Activated naive CD4-positive, alpha-beta T cell (primary cell): Measurements from ENCODE around the gene CFAP20DC.
"Not testable (repeated sequence)": the region's sequence is repeated elsewhere in the genome, so short reads cannot be mapped to it uniquely, and the experiment has no call there.

Source experiments
- DNase-seq, 4 experiments: peaks; one replicate each; lab custom pipeline; 2025; lab: John Stamatoyannopoulos, UW

Gene CFAP20DC

GRCh38 chr3:59017617-59017984 is 32.2 kb downstream of the CFAP20DC start:
- no peak for DNase-seq

GRCh38 chr3:59016930-59017616 is 32.8 kb downstream of the CFAP20DC start:
- DNase-seq = no peak

- DNase-seq = no peak
Observed at GRCh38 chr3:59013611-59014010, 36.2 kb downstream of the CFAP20DC start.

DNA sequence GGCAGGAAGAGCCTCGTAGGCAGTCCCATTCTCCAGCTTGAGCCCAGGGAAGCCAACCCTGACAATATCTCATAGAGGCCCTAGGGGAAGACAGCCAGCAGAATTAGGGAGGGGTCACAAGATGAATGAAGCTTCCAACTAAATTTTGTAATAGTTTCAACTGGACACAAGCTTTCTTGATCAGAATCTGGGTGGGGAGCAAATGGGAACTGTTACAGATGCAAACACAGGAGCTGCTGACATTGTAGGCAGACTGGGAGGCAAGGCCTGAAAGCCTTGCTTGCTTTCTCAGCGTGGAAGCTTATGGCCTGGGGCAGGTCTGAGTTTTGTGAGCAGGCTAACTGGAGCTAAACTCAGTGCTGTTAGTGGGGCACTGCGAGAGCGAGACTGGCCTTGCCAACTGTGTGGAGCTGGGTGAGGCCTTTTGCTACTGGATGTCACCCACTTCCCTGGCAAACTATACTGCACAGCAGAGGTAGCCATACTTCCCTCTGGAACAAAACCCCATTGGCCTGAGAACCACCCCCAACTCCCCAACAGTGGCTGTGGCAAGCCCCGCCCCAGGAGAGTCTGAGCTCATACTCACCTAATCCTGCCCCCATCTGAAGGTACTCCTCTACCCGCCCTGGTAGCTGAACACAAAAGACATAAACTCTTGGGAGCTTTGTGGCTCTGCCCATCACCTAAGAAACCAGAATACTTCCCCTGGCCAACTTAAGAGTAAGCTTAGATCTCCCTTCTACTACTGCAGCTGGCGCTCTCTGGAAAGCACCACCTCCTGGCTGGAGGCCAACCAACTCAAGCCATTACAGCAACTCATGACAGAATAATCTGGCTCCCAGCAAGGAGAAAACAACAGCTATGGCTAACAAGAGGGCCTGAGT is 42.9 kb downstream of the CFAP20DC start:
- DNase-seq = no peak

DNA sequence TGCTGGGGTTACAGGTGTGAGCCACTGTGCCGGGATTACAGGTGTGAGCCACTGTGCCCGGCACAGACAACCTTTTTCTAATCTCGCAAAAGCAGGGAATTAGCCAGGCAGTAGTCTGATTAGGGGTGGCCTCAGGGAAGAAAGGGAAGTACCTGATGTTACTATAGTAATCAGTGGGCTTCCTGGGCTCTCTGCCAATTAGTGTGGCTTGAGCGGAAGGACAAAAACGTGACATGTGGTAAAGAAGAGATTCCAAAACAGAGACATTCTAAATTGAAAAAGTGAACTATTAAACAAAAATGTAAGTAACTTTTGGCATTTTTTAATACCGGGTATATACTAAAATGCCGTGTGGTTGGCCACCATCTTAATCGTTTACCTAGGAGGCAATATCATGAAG is 48.1 kb downstream of the CFAP20DC start:
- DNase-seq = no peak

GRCh38 chr3:58999774-59000160 is 50.1 kb downstream of the CFAP20DC start:
- DNase-seq = no peak

- no peak for DNase-seq
Observed at GRCh38 chr3:58999134-58999773, 50.6 kb downstream of the CFAP20DC start.

- no peak for DNase-seq
Observed at GRCh38 chr3:58998476-58999117, 51.2 kb downstream of the CFAP20DC start.

GRCh38 chr3:58996730-58997129 is 53.1 kb downstream of the CFAP20DC start:
- no peak for DNase-seq

GRCh38 chr3:58994746-58995330 is 55.0 kb downstream of the CFAP20DC start:
- DNase-seq = no peak

DNA sequence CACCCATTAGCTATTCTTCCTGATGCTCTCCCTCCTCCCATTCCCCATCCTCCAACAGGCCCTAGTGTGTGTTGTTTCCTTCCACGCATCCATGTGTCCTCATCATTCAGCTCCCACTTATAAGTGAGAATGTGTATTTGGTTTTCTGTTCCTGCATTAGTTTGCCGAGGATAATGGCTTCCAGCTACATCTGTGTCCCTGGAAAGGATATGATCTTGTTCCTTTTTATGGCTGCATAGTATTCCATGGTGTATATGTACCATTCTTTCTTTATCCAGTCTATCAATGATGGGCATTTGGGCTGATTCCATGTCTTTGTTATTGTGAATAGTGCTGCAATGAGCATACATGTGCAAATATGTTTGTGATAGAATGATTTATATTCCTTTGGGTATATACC is 56.3 kb downstream of the CFAP20DC start:
- DNase-seq = no peak

GRCh38 chr3:58991623-58992022 is 58.2 kb downstream of the CFAP20DC start:
- DNase-seq = no peak

- DNase-seq = no peak
Observed at GRCh38 chr3:58991026-58991425, 58.8 kb downstream of the CFAP20DC start.

DNA sequence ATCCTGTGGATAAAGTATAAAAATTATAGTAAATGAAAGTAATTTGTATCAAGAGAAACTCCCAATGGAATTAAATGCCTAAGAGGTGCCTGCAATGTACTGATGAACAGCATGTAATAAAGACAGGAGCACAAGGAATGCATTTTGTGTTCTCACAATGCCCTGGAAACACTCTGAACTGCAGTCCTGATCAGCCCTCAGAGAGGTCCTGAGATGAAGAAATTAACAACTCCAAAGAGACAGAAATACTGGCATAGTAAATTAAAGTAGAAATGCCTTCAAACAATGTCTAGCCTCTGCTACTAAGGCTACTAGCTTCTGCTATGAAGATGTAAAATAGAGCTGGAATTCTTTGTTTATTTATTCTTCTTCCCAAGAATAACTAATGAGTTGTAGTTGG is 59.9 kb downstream of the CFAP20DC start:
- DNase-seq = no peak

DNA sequence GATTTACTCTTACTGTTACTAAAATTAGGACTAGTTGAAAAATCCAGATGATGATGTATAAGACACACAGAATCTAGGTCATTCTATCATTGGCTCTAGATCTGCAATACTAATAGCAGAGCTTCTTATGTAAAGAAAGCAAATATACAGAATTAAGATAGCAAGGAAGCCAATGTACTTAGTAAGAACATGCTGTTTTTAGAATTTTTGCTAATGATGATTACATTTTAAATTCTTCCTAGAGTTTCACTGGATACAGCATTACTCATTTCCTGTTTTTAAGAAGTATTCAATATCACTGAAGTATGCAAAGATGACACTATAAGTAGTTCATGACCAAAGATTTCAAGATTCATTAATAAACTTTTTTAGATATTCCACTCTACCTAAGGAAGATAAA is 60.7 kb downstream of the CFAP20DC start:
- DNase-seq = no peak

DNA sequence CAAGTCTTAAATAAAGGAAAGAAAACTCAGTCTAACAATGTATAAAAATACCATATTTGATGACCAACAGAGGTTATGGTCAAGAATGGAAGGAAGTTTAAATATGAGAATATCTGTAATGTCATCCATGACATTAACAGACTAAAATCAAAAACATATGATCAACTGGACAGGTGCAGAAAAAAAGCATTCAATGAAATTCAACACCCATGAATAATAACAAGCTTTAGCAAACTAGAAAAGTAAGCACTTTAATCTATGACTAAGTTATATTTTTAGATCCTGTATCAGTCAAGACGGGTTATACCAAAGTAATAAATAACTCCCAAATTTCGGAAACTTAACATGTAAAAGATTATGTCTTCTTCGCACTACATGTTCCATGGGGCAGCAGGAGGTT is 61.8 kb downstream of the CFAP20DC start:
- DNase-seq = no peak

GRCh38 chr3:58986654-58987053 is 63.2 kb downstream of the CFAP20DC start:
- no peak for DNase-seq

DNA sequence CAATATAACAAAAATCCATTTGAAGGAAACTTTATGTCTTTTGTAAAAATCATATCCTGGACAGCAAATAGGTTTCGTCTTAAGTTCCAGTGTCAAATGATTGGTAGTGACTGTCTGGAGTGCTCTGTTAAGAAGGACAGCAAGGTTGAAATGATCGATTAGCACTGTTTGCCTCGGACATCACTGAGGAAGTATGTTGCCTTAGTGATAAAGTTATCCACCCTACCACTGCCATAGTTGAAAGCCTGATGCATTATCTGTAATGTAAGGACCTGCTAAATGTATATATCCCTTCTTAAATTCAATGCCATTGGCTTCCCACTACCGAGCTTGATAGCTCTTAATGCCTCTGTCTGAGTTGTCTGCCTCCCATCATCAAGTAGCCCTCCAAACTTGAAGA is 70.0 kb downstream of the CFAP20DC start:
- no peak for DNase-seq

- DNase-seq = no peak
Observed at GRCh38 chr3:58973796-58974195, 76.0 kb downstream of the CFAP20DC start.

DNA sequence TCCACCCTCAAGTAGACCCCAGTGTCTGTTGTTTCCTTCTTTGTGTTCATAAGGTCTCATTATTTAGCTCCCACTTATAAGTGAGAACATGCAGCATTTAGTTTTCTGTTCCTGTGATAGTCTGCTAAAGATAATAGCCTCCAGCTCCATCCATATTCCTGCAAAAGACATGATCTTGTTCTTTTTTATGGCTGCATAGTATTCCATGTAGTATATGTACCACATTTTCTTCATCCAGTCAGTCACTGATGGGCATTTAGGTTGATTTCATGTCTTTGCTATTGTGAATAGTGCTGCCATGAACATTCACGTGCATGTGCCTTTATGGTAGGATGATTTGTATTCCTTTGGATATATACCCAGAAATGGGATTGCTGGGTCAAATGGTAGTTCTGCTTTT is 82.0 kb downstream of the CFAP20DC start:
- DNase-seq = not testable (repeated sequence)

DNA sequence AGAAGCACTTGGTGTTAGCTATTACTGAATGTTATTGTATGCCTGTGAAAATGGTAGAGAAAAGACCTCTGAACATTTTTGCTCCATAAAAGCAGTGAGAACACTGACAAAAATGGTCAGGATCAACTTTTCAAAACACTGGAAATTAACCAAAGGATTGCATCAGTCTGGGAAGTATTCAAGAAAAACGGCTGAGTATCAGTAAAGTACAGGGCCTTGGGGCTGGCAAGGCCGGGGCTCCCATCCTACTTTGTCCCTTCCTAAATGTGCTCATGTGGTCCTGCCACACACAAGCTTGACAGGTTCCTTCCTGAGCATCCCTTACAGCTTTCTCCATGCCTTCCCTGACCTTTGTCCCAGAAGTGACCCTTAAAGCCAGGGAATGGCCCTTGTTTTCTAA is 84.0 kb downstream of the CFAP20DC start:
- no peak for DNase-seq

DNA sequence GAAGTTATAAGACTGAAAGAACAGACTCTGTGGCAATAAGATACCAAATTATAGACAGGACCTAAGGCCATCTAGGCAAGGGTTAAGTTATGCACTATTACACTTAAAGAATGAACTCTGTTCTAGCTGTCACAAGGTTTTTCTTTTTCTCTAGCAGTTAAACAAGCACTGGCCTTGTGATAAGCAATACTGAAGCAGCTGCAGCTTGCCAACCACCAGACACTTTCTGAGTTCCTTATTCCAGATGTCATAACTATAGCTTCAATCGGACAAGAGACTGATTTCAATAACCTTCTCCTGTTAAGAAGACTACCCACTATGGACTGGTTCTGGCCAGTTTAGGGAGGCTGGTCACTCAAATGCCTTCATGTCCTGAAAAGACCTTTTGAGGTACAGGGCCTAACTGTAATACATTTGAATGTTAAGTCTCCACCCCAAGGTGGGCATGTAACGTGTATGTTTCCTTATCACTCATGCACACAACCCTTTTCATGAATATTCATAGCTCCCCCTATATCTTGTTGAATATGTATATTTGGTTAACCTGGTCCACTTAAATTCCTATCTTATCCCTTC is 85.8 kb downstream of the CFAP20DC start:
- no peak for DNase-seq
